Naive thymus-derived CD8-positive, alpha-beta T cell (primary cell): ENCODE measurements around the gene CHGA. TPM values are rescaled to one million over a fixed set of nuclear protein-coding genes. Genes with fewer than 3 reads are reported as not detected.
A peak's percentile ranks its signal among the peaks of the same experiment; 100 is the strongest.

Experiments
- ATAC-seq, 2 donors: fragments of 150-1000 bp; cut with Tn5 transposase in 1 of 2; sonication (Bioruptor Pico), chemical (Tn5 transposase) in 1 of 2; 1 replicate in 1 of 2; 2 replicates in 1 of 2; pipeline ENCODE4 v1.10.0; 2021; ENCODE audit warnings: mild to moderate bottlenecking in 2 of 2, moderate library complexity in 2 of 2
- POLR2A ChIA-PET: fragments of 350-600 bp; sonication (Branson Sonifier 250); formaldehyde crosslinking; loops from one replicate; lab custom pipeline; 2021; ENCODE audit warnings: antibody characterized with exemption; lab: Charles Lee
- DNase-seq, 10 donors: peaks; one replicate each; pipeline versions ENCODE4 v3.0.0 to v3.0.0-alpha.2; 2020 to 2022
- H3K27ac Mint-ChIP-seq, 10 donors: one replicate each; pipeline ENCODE4 v1.8.0; 2020 to 2022; ENCODE audit warnings: mild to moderate bottlenecking in 10 of 10, mixed read lengths in 10 of 10, moderate library complexity in 4 of 10, inconsistent platforms in 1 of 10
- H3K27me3 Mint-ChIP-seq, 5 donors: one replicate each; pipeline ENCODE4 v1.8.0; 2021 to 2022; ENCODE audit warnings: mixed read lengths in 5 of 5
- H3K36me3 Mint-ChIP-seq, 3 donors: one replicate each; pipeline ENCODE4 v1.8.0; 2020 to 2022; ENCODE audit warnings: mixed read lengths in 3 of 3, mild to moderate bottlenecking in 2 of 3, inconsistent platforms in 1 of 3
- H3K4me1 Mint-ChIP-seq, 4 donors: one replicate each; pipeline ENCODE4 v1.8.0; 2021 to 2022; ENCODE audit warnings: mixed read lengths in 4 of 4
- H3K4me3 Mint-ChIP-seq, 10 donors: one replicate each; pipeline ENCODE4 v1.8.0; 2020 to 2022; ENCODE audit warnings: mild to moderate bottlenecking in 10 of 10, mixed read lengths in 10 of 10, moderate library complexity in 6 of 10, inconsistent platforms in 1 of 10
- H3K9me3 Mint-ChIP-seq, 9 donors: one replicate each; pipeline ENCODE4 v1.8.0; 2020 to 2022; ENCODE audit warnings: mixed read lengths in 9 of 9, mild to moderate bottlenecking in 3 of 9, inconsistent platforms in 1 of 9, moderate library complexity in 1 of 9
- polyA plus RNA-seq, 3 donors: library from polyadenylated mRNA; unstranded; fragments of 300-500 nt; fragmentation: Illumina TruSeq; gene quantifications; one replicate each; pipeline ENCODE4 v1.2.3, GENCODE V29; 2021
- total RNA-seq, 8 experiments: library from RNA in 2 of 8; stranded (reverse) in 2 of 8; gene quantifications; one replicate each; pipeline ENCODE4 v1.2.3 and lab custom pipeline; 2021 to 2026

The CHGA gene
- total and polyA plus RNA-seq, 5 experiments from 2014 or later: 0.46 TPM; not detected in 4

DNA sequence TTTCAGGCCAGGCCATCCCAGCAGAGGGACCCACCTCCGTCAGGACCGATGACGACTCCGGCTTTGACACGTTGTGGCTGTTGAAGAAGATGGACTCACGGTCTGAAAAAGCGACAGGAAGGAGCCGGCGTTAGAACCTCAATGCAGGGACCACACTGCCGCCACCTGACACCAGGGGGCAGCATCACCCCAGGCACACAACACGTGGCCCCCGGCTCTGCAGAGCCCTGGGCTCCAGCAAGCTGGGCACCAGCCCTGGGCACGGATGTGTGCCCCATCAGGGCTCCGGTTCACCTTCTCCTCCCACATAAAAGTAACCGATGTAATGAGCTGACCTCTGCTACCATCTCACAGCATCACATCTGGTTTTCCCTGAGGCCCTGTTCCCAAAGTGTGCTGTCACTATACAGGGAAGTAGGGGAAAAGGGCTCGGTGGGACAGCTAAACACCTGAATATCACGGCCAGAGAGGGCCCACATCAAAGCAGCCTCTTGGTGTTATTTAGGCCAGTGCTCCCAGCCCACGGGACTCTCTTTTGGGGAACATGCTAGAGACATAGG is 29.0 kb downstream of the CHGA start:
- H3K4me1 Mint-ChIP-seq: peaks cover 5 to 7% (median 6%) of the 10 kb centered on the region in 4 donors
- ATAC-seq (peak; percentile 96 to 99), DNase-seq (peak; percentile 58 to 87 (median 81))
- H3K36me3 Mint-ChIP-seq: peaks cover 0 to 69% (median 2%) of the 10 kb centered on the region in 3 donors
- H3K9me3 Mint-ChIP-seq: no peaks in the 10 kb centered on the region
- peak overlapping the region in 6 of 10 donors; percentile 2 to 83 (median 40) for H3K27ac Mint-ChIP-seq
- no peak overlapping the region for H3K4me3 Mint-ChIP-seq
- no peaks in the 10 kb centered on the region for H3K27me3 Mint-ChIP-seq
- POLR2A ChIA-PET: interaction anchor here (1.3 kb wide), 1 partner anchor 161 kb away, joined by 6 read pairs; no protein-coding TSS in a partner anchor

DNA sequence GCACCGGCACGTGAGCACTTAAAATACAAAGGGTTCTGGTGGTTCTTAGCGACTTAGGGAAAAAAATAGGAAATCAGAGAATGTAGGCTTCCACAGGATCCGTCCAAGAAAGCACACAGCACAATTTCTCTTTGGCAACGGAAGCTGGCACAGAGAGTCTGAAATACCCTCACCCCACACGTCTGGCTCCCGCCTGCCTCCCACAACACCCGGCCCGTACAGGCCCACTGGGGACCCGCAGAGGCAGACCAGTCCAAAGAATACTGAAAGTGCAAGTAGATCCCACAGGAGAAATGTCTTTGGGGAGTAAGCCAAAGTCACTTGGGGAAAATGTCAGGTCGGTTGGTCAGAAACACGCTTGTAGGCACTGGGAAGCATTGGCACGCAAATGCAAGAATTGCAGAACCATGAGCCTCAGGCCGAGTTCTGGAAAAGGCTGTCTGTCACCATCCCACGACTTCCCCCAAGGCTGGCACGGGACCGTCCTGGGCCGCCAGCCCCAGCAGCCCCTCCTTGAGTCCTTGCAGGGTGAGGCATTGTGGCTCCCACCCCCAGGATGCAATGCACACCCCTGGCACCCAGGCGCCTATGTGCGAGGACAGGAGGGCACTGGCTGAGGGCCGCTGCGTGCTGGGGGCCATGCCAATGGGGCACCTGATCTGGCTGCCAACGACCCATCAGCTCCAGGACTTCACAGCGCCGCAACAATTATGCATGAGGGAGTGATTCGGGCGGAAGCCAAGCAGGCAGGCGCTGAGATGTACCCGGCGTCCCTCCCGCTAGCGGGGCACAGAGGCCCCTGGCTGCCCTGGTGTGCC is 29.7 kb downstream of the CHGA start:
- H3K4me3 Mint-ChIP-seq: no peak overlapping the region
- H3K27ac Mint-ChIP-seq: peak overlapping the region in 4 of 10 donors; percentile 2 to 72 (median 10)
- POLR2A ChIA-PET: interaction anchor here (1.3 kb wide), 1 partner anchor 160 kb away, joined by 6 read pairs; no protein-coding TSS in a partner anchor
- peaks cover 0 to 70% (median 2%) of the 10 kb centered on the region in 3 donors for H3K36me3 Mint-ChIP-seq
- H3K27me3 Mint-ChIP-seq: no peaks in the 10 kb centered on the region
- DNase-seq: no peak
- H3K4me1 Mint-ChIP-seq: peaks cover 5 to 7% (median 6%) of the 10 kb centered on the region in 4 donors
- ATAC-seq: no peak
- H3K9me3 Mint-ChIP-seq: no peaks in the 10 kb centered on the region

DNA sequence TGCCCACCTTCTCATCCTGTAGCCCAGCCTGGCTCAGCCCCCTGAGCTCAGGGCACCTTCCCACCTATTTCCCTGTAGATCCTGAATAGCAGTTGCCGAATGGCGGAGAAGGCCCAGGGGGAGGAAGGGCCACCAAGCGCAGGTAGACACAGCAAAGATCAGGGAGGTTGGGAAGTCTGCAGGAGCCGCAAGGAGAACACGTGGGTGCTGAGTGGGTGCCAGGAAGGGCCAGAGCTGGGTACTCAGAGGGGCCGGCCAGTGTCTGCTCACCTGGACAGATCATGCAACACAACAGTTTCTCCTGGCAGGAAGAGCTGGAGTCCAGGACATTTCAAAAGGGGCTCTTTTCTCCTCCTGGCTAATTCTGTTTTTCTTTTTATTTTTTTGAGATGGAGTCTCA is 30.6 kb downstream of the CHGA start:
- H3K9me3 Mint-ChIP-seq: no peaks in the 10 kb centered on the region
- no peak overlapping the region for H3K4me3 Mint-ChIP-seq
- ATAC-seq (no peak), DNase-seq (no peak)
- H3K36me3 Mint-ChIP-seq: peaks cover 0 to 70% (median 0%) of the 10 kb centered on the region in 3 donors
- H3K4me1 Mint-ChIP-seq: peaks cover 5 to 7% (median 6%) of the 10 kb centered on the region in 4 donors
- no peaks in the 10 kb centered on the region for H3K27me3 Mint-ChIP-seq
- POLR2A ChIA-PET: no interaction called here
- H3K27ac Mint-ChIP-seq: no peak overlapping the region

DNA sequence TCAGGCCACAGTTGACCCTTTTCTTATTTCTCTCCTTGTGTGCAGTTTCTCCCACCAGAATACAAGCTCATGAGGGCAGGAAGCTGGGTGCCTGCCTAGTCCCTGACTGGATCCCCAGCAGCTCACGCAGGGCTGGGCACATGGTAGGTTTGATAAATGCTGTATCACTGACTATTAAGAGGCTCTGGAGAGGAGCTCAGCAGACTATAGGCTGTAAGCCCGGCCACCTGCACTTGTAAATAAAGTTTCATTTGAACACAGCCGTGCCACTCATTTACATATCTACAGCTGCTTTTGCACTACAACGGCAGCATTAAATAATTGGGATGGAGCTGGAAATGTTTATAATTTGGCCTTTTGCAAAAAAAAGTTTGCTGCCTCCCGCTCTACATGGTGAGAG is 32.0 kb downstream of the CHGA start:
- POLR2A ChIA-PET: interaction anchor here (0.6 to 1.2 kb wide), 3 partner anchors 85 to 177 kb away, joined by 3 read pairs; no protein-coding TSS in a partner anchor
- no peak overlapping the region for H3K4me3 Mint-ChIP-seq

DNA sequence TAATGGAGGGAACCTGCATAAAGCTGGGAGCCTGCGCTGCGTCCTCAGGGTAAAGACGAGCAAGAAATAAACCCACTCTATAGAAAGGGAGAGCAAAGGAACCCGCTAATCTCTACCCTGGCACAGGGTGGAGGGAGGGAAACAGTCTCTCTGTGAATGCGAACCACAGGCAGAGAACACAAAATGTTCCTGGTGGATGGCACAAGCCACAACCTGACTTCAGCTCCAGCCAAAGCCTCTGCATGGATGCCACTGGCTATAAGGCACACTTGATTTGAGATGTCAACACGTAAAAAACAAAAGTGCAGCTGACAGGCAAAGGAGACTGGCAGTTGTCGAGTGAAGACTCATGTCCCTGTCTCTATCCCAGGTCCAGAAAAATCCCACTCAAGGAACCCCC is 32.4 kb downstream of the CHGA start:
- no peak for DNase-seq
- H3K27me3 Mint-ChIP-seq: no peaks in the 10 kb centered on the region
- peak overlapping the region in 2 of 10 donors; percentile 32 to 44 for H3K27ac Mint-ChIP-seq
- no peak for ATAC-seq
- POLR2A ChIA-PET: interaction anchor here (1.1 to 1.2 kb wide), 2 partner anchors 85 to 177 kb away, joined by 3 read pairs; no protein-coding TSS in a partner anchor
- peaks cover 0 to 64% (median 0%) of the 10 kb centered on the region in 3 donors for H3K36me3 Mint-ChIP-seq
- H3K4me3 Mint-ChIP-seq: no peak overlapping the region
- H3K9me3 Mint-ChIP-seq: no peaks in the 10 kb centered on the region
- H3K4me1 Mint-ChIP-seq: peaks cover 5 to 7% (median 6%) of the 10 kb centered on the region in 4 donors

More for the DNA sequence above, 32.0 kb downstream of the CHGA start:
- no peak for ATAC-seq
- Mint-ChIP-seq H3K36me3 (peaks cover 0 to 66% (median 0%) of the 10 kb centered on the region in 3 donors), H3K27me3 (no peaks in the 10 kb centered on the region), H3K9me3 (no peaks in the 10 kb centered on the region), H3K27ac (peak overlapping the region in 4 of 10 donors; percentile 8 to 48 (median 38)), H3K4me1 (peaks cover 5 to 7% (median 6%) of the 10 kb centered on the region in 4 donors)
- no peak for DNase-seq

DNA sequence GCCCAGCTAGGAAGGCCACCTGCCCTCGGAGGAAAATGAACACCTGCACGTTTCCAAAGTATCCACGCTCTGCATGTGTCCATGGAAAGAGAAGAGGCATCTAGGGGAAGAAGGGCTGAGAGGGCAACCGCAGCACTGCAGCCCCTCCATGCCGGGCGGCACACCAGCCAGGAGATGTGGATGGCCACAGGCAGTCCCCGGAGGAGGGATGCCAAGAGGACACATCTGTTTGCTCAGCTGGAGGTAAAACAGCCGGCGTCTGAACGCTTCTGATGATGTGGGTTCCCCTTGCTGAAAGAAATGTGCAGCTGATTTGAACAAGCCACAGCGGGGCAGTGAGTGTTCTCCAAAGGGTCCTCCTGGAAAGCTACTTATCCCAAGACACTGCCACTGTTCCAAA is 34.0 kb downstream of the CHGA start:
- H3K27ac Mint-ChIP-seq: peak overlapping the region in 2 of 10 donors; percentile 38 to 67
- no peaks in the 10 kb centered on the region for H3K27me3 Mint-ChIP-seq
- H3K9me3 Mint-ChIP-seq: no peaks in the 10 kb centered on the region
- H3K36me3 Mint-ChIP-seq: peaks cover 0 to 61% (median 0%) of the 10 kb centered on the region in 3 donors
- DNase-seq: no peak
- peaks cover 3 to 6% (median 4%) of the 10 kb centered on the region in 4 donors for H3K4me1 Mint-ChIP-seq
- POLR2A ChIA-PET: no interaction called here
- H3K4me3 Mint-ChIP-seq: no peak overlapping the region
- no peak for ATAC-seq

DNA sequence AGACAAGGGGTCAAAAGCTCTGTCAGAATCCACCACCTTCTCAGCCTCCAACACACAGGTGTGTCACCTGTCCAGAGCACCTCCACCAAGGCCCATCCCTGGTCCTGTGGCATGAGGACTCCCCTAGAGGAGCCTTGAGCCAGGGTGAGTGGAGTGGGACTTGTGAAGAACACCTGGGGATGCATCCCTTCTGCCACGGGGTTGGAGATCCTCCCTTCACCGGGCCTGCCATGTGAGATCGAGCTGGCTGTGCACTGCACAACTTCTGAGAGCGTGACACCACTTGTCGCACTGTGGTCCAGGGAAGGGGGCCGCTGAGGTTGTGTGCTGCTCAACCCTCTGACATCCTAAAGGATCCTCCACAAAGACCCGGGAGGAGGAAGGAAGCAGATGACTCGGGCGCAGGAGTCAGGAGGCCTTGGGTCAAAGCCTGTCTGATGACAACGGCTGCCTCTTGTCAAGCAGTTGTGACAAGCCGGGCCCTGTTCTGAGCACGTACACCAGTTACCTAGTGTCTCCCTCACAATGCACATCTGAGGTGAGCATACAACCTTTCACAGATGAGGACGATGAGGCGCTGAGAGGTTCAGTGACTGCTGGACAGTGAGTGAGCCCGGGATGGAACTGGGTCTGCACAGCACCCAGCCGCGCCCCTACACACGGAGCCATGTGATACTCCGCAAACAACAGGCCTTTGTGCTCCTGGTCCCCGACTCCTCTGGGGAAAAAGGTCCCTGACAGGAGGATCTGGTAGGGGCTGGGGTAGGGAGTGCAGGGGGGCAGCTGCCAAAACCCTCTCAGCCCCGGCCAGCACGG is 35.6 kb downstream of the CHGA start:
- Mint-ChIP-seq H3K9me3 (no peaks in the 10 kb centered on the region), H3K4me3 (no peak overlapping the region), H3K27ac (peak overlapping the region in 1 of 10 donors; percentile 48), H3K36me3 (peaks cover 0 to 69% (median 0%) of the 10 kb centered on the region in 3 donors), H3K27me3 (no peaks in the 10 kb centered on the region), H3K4me1 (peaks cover 0 to 4% (median under 1%) of the 10 kb centered on the region in 4 donors)
- DNase-seq: no peak
- POLR2A ChIA-PET: interaction anchor here (0.6 kb wide), 1 partner anchor 172 kb away, joined by 3 read pairs; no protein-coding TSS in a partner anchor
- ATAC-seq: no peak

DNA sequence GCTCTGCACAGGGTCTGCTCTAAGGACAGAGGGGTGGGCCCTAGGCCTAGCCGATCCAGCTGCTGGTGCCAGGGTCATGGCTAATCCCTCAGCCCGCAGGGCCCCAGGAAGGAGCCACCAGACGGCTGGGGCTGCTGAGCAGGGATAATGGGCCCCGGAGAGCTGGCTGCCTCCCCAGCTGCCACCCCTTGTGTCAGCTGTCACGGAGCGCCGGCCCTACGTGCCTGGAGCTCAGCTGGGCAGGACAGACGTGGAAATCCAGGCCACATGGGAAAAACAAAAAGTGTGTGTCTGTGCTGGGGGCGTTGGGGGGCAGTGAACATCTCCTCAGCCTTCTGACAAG is 36.2 kb downstream of the CHGA start:
- DNase-seq (no peak), ATAC-seq (no peak)
- Mint-ChIP-seq H3K27me3 (no peaks in the 10 kb centered on the region), H3K4me3 (no peak overlapping the region), H3K9me3 (no peaks in the 10 kb centered on the region), H3K36me3 (peaks cover 0 to 65% (median 0%) of the 10 kb centered on the region in 3 donors), H3K4me1 (peaks cover 0 to 8% (median 2%) of the 10 kb centered on the region in 4 donors), H3K27ac (peak overlapping the region in 1 of 10 donors; percentile 48)
- POLR2A ChIA-PET: interaction anchor here (0.6 kb wide), 1 partner anchor 172 kb away, joined by 3 read pairs; no protein-coding TSS in a partner anchor

DNA sequence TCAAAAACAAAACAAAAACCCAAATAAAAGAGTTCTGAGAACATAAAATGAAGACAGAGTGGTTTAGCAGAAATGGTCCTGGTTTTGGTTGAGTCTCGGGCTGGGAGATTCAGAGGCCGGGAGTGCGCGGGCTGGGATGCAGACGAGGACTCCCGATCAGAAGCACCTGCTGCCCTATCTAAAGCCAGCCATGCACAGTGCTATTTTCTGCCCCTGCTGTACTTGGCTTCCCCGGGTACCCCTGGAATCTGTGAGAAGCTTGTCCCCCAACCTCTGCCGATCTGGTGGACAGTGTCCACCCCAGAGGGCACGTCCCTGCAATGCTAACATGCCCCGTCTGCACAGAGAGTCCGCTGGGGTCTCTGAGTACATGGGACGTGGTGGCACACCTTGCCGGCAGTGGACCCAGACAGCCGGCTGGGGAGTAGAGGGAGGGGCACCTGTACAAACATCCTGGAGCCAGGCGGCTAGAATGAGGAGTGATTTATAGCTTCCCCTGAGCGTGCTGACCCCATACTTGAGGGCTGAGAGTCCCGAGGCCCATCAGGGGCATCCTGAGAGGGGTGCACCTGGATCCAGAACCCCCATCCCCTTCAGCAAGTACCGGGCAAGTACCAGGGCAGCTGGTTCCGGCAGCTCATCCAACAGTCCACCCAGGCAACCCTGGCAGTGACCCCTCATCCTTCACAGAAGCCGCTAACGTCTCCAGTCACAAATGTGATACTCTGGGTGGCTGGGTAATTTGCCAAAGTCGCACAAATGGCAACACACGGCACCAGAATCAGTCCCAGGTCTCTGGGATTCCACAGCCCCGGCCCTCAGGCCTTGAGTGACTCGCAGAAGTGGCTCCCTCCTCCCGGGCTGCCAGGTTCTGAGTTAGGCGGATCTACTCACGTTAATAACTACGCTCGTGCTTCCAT is 37.1 kb downstream of the CHGA start:
- Mint-ChIP-seq H3K27ac (no peak overlapping the region), H3K4me1 (peaks cover 1 to 9% (median 5%) of the 10 kb centered on the region in 4 donors), H3K27me3 (no peaks in the 10 kb centered on the region), H3K9me3 (no peaks in the 10 kb centered on the region), H3K4me3 (peak overlapping the region in 1 of 10 donors; percentile 20), H3K36me3 (peaks cover 0 to 58% (median 0%) of the 10 kb centered on the region in 3 donors)
- POLR2A ChIA-PET: no interaction called here
- DNase-seq: no peak
- ATAC-seq: no peak

DNA sequence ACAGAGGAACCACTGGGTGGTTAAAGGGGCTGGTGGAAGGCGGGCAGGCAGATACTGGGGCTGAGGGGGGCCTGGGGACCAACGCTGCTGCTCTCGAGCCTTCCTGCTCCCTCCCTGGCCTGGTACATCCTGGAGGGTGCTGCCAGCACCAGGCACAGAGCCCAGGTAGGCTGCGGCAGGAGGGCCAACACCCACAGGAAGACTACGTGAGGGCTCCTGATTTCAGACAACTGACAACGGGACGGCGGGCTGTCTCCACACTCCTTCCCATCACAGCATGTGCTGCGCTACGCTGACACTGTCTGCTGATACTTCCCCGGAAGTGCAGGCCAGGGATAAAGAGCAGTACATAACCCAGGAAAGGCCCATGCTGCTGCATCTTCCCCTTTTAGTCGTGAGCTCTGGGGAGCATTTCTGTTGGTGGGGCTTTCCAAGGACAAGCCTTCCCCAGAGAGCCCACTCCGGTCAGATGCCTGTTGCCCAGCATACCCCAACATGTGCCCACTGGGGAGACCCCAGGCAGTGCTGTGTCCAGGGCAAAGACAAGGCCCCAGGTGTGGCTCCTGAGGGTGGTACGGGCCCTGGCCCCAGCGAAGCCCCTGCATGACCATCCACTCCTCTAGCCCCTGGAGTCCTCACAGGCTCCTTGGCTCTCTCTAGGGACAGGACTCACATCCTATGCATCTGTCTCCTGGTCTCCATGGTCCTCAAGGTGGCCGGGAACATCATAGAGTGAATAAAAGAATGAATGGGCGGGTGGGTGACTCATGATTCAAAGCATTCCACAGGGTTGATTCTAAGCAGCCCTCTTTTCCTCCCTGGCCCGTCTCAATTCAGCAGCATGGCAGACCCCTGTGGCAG is 38.0 kb downstream of the CHGA start:
- Mint-ChIP-seq H3K4me1 (peaks cover 5 to 14% (median 7%) of the 10 kb centered on the region in 4 donors), H3K36me3 (peaks cover 0 to 52% (median 0%) of the 10 kb centered on the region in 3 donors), H3K27ac (no peak overlapping the region), H3K27me3 (no peaks in the 10 kb centered on the region), H3K9me3 (no peaks in the 10 kb centered on the region), H3K4me3 (no peak overlapping the region)
- POLR2A ChIA-PET: interaction anchor here (0.9 kb wide), 1 partner anchor 224 kb away, joined by 3 read pairs; the partner anchor contains the start of genes LYSET and MOAP1
- ATAC-seq (no peak), DNase-seq (no peak)

DNA sequence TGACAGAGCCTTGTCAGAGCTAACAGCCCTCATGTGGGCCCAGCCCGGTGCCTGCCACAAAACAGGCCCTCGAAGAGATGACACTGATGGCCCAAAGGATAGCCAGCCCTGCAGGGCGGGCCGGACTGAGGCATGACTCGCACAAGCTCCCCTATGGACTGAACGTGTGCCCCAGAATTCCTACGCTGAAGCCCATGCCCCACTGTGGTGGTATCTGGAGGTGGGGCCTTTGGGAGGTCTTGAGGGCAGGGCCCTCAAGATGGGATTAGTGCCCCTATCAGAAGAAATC is 38.6 kb downstream of the CHGA start:
- ATAC-seq (no peak), DNase-seq (no peak)
- Mint-ChIP-seq H3K27ac (no peak overlapping the region), H3K4me3 (no peak overlapping the region), H3K36me3 (peaks cover 0 to 46% (median 0%) of the 10 kb centered on the region in 3 donors), H3K9me3 (no peaks in the 10 kb centered on the region), H3K4me1 (peaks cover 7 to 17% (median 11%) of the 10 kb centered on the region in 4 donors), H3K27me3 (no peaks in the 10 kb centered on the region)
- POLR2A ChIA-PET: interaction anchor here (0.9 kb wide), 1 partner anchor 223 kb away, joined by 3 read pairs; the partner anchor contains the start of genes LYSET and MOAP1
